GM12878 (cell line): Measurements from ENCODE around the gene ADGRL3. TPM values are rescaled to one million over a fixed set of nuclear protein-coding genes. Genes with fewer than 3 reads are reported as not detected.

Experiments used
- ATAC-seq: fragments of 200-7000 bp; cut with Tn5 transposase; 3 replicates; pipeline ENCODE4 v1.9.1; 2020; ENCODE audit warnings: mild to moderate bottlenecking, moderate library complexity
- BruUV-seq: library from RNA; stranded (reverse); fragments of 400-500 nt; replicated peaks from 2 replicates; lab custom pipeline; 2021; lab: Mats Ljungman, UMichigan
- CTCF ChIA-PET: fragments of 300-600 bp; sonication (Branson Sonifier 250); formaldehyde crosslinking; extraction: SDS; loops from one replicate; lab custom pipeline; 2021; ENCODE audit warnings: inconsistent platforms; lab: Yijun Ruan, JAX
- POLR2A ChIA-PET: fragments of 350-600 bp; formaldehyde crosslinking; extraction: SDS; loops from one replicate; lab custom pipeline; 2021; ENCODE audit warnings: inconsistent platforms; lab: Charles Lee
- RAD21 ChIA-PET: fragments of 300-600 bp; sonication (Branson Sonifier 250); formaldehyde crosslinking; loops from one replicate; lab custom pipeline; 2023; ENCODE audit warnings: antibody characterized with exemption; ENCODE audit not compliant: unreplicated experiment; lab: Charles Lee
- SMC1A ChIA-PET: fragments of 300-600 bp; sonication (Branson Sonifier 250); formaldehyde crosslinking; loops from one replicate; lab custom pipeline; 2023; ENCODE audit not compliant: unreplicated experiment, uncharacterized antibody; lab: Charles Lee
- DNase-seq: peaks from one replicate; pipeline ENCODE4 v3.0.0-alpha.2; 2011; ENCODE audit warnings: low read depth, low spot score
- FAIRE-seq: peaks from 3 replicates; lab custom pipeline; 2011; peaks lifted over from hg19 to GRCh38; lab: Jason Lieb, UNC
- H2AFZ ChIP-seq: 2 replicates; pipeline ENCODE4 v1.6.0; 2011; ENCODE audit warnings: low read depth, low read length, control low read depth; ENCODE audit not compliant: control insufficient read depth
- H3K27ac ChIP-seq: 2 replicates; pipeline ENCODE4 v1.5.1; 2011; ENCODE audit warnings: control low read depth; ENCODE audit not compliant: control insufficient read depth, insufficient read depth
- H3K27me3 ChIP-seq, 2 experiments: replicated peaks in 1 of 2; 2 replicates each; pipeline versions ENCODE4 v1.6.0 to v1.6.1; 2011; ENCODE audit warnings: low read length in 1 of 2; ENCODE audit not compliant: control insufficient read depth in 2 of 2, insufficient read depth in 2 of 2
- H3K36me3 ChIP-seq, 2 experiments: 2 replicates each; pipeline ENCODE4 v1.5.1; 2011; ENCODE audit warnings: low read length in 1 of 2; ENCODE audit not compliant: control insufficient read depth in 2 of 2, insufficient read depth in 2 of 2
- H3K4me1 ChIP-seq: 2 replicates; pipeline ENCODE4 v1.6.1; 2011; ENCODE audit warnings: mild to moderate bottlenecking, low read length, moderate library complexity, mixed read lengths; ENCODE audit not compliant: control insufficient read depth, insufficient read depth
- H3K4me2 ChIP-seq: 2 replicates; pipeline ENCODE4 v1.6.0; 2011; ENCODE audit warnings: control low read depth; ENCODE audit not compliant: control insufficient read depth, insufficient read depth
- H3K4me3 ChIP-seq: fragments of 200-600 bp; sonication (generic); 2 replicates; pipeline ENCODE4 v1.5.1; 2016
- H3K79me2 ChIP-seq: 2 replicates; pipeline ENCODE4 v1.6.0; 2011; ENCODE audit warnings: low read length; ENCODE audit not compliant: control insufficient read depth, insufficient read depth
- H3K9ac ChIP-seq: 2 replicates; pipeline ENCODE4 v1.8.0; 2011; ENCODE audit warnings: low read length, control low read depth, mixed read lengths; ENCODE audit not compliant: control insufficient read depth, insufficient read depth
- H3K9me3 ChIP-seq: replicated peaks from 3 replicates; pipeline ENCODE4 v1.5.1; 2011; ENCODE audit warnings: mild to moderate bottlenecking, low read length; ENCODE audit not compliant: control insufficient read depth, insufficient read depth
- H4K20me1 ChIP-seq: 2 replicates; pipeline ENCODE4 v1.6.0; 2011; ENCODE audit not compliant: control insufficient read depth, insufficient read depth
- BMI1 ChIP-seq: fragments of 450-650 bp; IDR thresholded peaks from 2 replicates; pipeline ENCODE4 v1.6.1; 2016; ENCODE audit warnings: mild to moderate bottlenecking, moderate library complexity, borderline replicate concordance
- BRCA1 ChIP-seq: IDR thresholded peaks from 2 replicates; pipeline ENCODE4 v1.6.1; 2011; ENCODE audit warnings: low read depth, low read length, improper control_type of control experiment
- EGR1 ChIP-seq, 2 experiments: IDR thresholded peaks; 1 replicate in 1 of 2; 2 replicates in 1 of 2; pipeline ENCODE4 v1.6.1; 2011 to 2012; ENCODE audit warnings: low read depth in 2 of 2, low read length in 2 of 2, borderline replicate concordance in 1 of 2, mild to moderate bottlenecking in 1 of 2, moderate library complexity in 1 of 2
- IKZF1 ChIP-seq: fragments of 450-650 bp; conservative IDR thresholded peaks from 2 replicates; pipeline ENCODE4 v1.6.1; 2017; ENCODE audit warnings: antibody characterized with exemption, mild to moderate bottlenecking
- MTA2 ChIP-seq: fragments of 450-650 bp; IDR thresholded peaks from 2 replicates; pipeline ENCODE4 v1.6.1; 2016; ENCODE audit warnings: low read depth, mild to moderate bottlenecking, moderate library complexity
- NR2C2 ChIP-seq: IDR thresholded peaks from 2 replicates; pipeline ENCODE4 v1.6.1; 2011; ENCODE audit warnings: borderline replicate concordance, low read depth; ENCODE audit not compliant: control insufficient read depth, insufficient read length
- PAX8 ChIP-seq: fragments of 450-650 bp; IDR thresholded peaks from 2 replicates; pipeline ENCODE4 v1.6.1; 2017; ENCODE audit warnings: mild to moderate bottlenecking, moderate library complexity
- PKNOX1 ChIP-seq: fragments of 450-650 bp; IDR thresholded peaks from 2 replicates; pipeline ENCODE4 v1.6.1; 2016; ENCODE audit warnings: mild to moderate bottlenecking
- POLR2A ChIP-seq: IDR thresholded peaks from 2 replicates; pipeline ENCODE4 v1.6.1; 2011; ENCODE audit warnings: low read depth, mild to moderate bottlenecking, low read length
- RBBP5 ChIP-seq: fragments of 200-600 bp; sonication (generic); conservative IDR thresholded peaks from 2 replicates; pipeline ENCODE4 v1.6.1; 2016
- SREBF2 ChIP-seq: IDR thresholded peaks from 2 replicates; pipeline ENCODE4 v1.6.1; 2012; ENCODE audit warnings: mild to moderate bottlenecking, low read length
- ZNF687 ChIP-seq: fragments of 450-650 bp; IDR thresholded peaks from 2 replicates; pipeline ENCODE4 v1.6.1; 2017; ENCODE audit warnings: mild to moderate bottlenecking, moderate library complexity
- in situ Hi-C: fragments of 300-500 bp; cut with MboI; formaldehyde crosslinking; loops from 9 replicates; pipeline ENCODE4 v1.14.3; 2018; ENCODE audit warnings: mixed read lengths
- intact Hi-C: fragments of 100-400 bp; cut with micrococcal nuclease; formaldehyde crosslinking; loops from one replicate; pipeline ENCODE4 v1.14.2; 2022; ENCODE audit not compliant: unreplicated experiment
- polyA plus RNA-seq, 11 experiments: library from polyadenylated mRNA; depleted of rRNA in 4 of 11; unstranded in 6 of 11; stranded (reverse) in 5 of 11; fragments of >200 nt; fragmentation: Nextera tagmentation in 4 of 11; fragmentation: Illumina TruSeq in 1 of 11; extraction: Ambion mirVana in 4 of 11; extraction: Trizol in 1 of 11; gene quantifications; 1 replicate in 1 of 11; 2 replicates in 10 of 11; pipeline versions ENCODE4 v1.2.1 to v1.2.3, GENCODE V29; 2011 to 2016; ENCODE audit warnings: inconsistent platforms in 2 of 11, missing spikeins in 2 of 11, low read depth in 1 of 11
- total RNA-seq, 4 experiments: library from RNA; depleted of rRNA in 3 of 4; stranded (reverse); fragments of >200 nt in 3 of 4; fragmentation: Illumina TruSeq in 1 of 4; extraction: Trizol in 1 of 4; gene quantifications; 2 replicates each; pipeline versions ENCODE4 v1.2.1 to v1.2.3, GENCODE V29; 2013 to 2021

ADGRL3 gene
- total and polyA plus RNA-seq, 10 of the 15 experiments (the other 5 are each of a cell fraction or from before 2014, with no cell fraction given): 1.1 TPM; not detected in 9

DNA sequence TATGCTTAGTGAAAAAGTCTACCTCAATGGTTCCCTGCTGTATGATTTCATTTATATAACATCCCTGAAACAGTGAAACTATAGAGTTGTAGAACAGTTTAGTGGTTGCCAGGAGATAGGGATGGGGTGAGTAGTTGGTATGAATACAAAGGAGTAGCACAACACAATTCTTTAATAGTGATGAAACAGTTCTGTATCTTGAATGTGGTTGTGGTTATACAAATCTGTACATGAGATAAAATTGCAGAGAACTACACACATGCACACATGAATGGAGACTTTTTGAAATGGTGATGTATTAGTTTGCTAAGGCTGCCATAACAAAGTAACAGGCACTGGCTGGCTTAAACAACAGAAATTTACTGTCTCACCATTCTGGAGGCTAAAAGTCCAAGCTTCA is 677.1 kb downstream of the ADGRL3 start:
- Histone ChIP-seq H3K27me3 (no peaks in the 10 kb centered on the region), H3K4me3 (no peak overlapping the region), H3K79me2 (no peaks in the 10 kb centered on the region), H2AFZ (no peak overlapping the region), H3K36me3 (no peaks in the 10 kb centered on the region), H3K4me2 (no peak overlapping the region), H3K4me1 (no peaks in the 10 kb centered on the region), H4K20me1 (no peaks in the 10 kb centered on the region), H3K9ac (no peak overlapping the region), H3K9me3 (no peaks in the 10 kb centered on the region), H3K27ac (no peak overlapping the region)
- ChIA-PET RAD21 (interaction anchor here (0.7 to 0.9 kb wide), 2 partner anchors 12 to 22 kb away, joined by 3 read pairs; no protein-coding TSS in a partner anchor), POLR2A (no interaction called here), SMC1A (interaction anchor here (0.6 to 2.2 kb wide), 9 partner anchors 9 to 153 kb away, joined by 3 to 6 read pairs (median 4); no protein-coding TSS in a partner anchor), CTCF (interaction anchor here (0.6 to 2.8 kb wide), 2 partner anchors 14 to 375 kb away, joined by 3 to 9 read pairs; no protein-coding TSS in a partner anchor)
- in situ Hi-C loops (no loop called here), intact Hi-C loops (no loop called here)
- DNase-seq (no peak), FAIRE-seq (no peak), ATAC-seq (no peak)
- TF ChIP-seq IKZF1 (no peak), BRCA1 (no peak), BMI1 (no peak), POLR2A (no peak), ZNF687 (no peak), PAX8 (no peak), NR2C2 (no peak), RBBP5 (no peak), SREBF2 (no peak), MTA2 (no peak), PKNOX1 (no peak), EGR1 (IDR thresholded peaks at IDR 0.05; ENCODE audit: borderline replicate concordance in 1 of 2, low read depth in 2 of 2, low read length in 2 of 2) (no peak)
- no TSS peak for BruUV-seq
